Transverse colon (tissue), 4 donors: ENCODE data around the gene CCL17. TPM values are rescaled to one million over a fixed set of nuclear protein-coding genes. Genes with fewer than 3 reads are reported as not detected.

Source experiments
- DNase-seq: peaks from one replicate; pipeline ENCODE4 v3.0.0-alpha.2; 2019
- H3K27ac ChIP-seq, 4 donors: fragments of 200-600 bp; sonication (generic); 2 replicates each; pipeline ENCODE4 v1.5.1; 2016 to 2018; ENCODE audit warnings: inconsistent platforms in 4 of 4
- H3K27me3 ChIP-seq: fragments of 200-600 bp; sonication (generic); 2 replicates; pipeline ENCODE4 v1.5.1; 2017; ENCODE audit warnings: inconsistent platforms
- H3K36me3 ChIP-seq, 4 donors: fragments of 200-600 bp; sonication (generic); 2 replicates each; pipeline ENCODE4 v1.5.1; 2017 to 2019; ENCODE audit warnings: inconsistent platforms in 4 of 4
- H3K4me1 ChIP-seq, 4 donors: fragments of 200-600 bp; sonication (generic); 2 replicates each; pipeline ENCODE4 v1.5.1; 2017 to 2020; ENCODE audit warnings: inconsistent platforms in 4 of 4
- H3K4me3 ChIP-seq, 4 donors: fragments of 200-600 bp; sonication (generic); 1 replicate in 1 of 4; 2 replicates in 3 of 4; pipeline versions ENCODE4 v1.5.1 to v1.6.1; 2017 to 2019; ENCODE audit warnings: inconsistent platforms in 4 of 4
- H3K9me3 ChIP-seq, 2 donors: fragments of 200-600 bp; sonication (generic); 2 replicates each; pipeline ENCODE4 v1.5.1; 2017 to 2019; ENCODE audit warnings: inconsistent platforms in 2 of 2
- EP300 ChIP-seq: sonication (generic); formaldehyde crosslinking; IDR thresholded peaks from one replicate; pipeline ENCODE4 v1.6.1; 2017; ENCODE audit warnings: antibody characterized with exemption, low read depth
- POLR2A ChIP-seq: fragments of 450-650 bp; IDR thresholded peaks from one replicate; pipeline ENCODE4 v1.6.1; 2016; ENCODE audit warnings: antibody characterized with exemption, mild to moderate bottlenecking, moderate library complexity
- POLR2AphosphoS5 ChIP-seq, 3 donors: sonication (generic); formaldehyde crosslinking; IDR thresholded peaks; one replicate each; pipeline ENCODE4 v1.6.1; 2016; ENCODE audit warnings: antibody characterized with exemption in 3 of 3
- WGBS, 2 donors: methylation state at CpG; one replicate each; pipeline ENCODE4 v1.1.5; 2018; ENCODE audit warnings: low coverage in 1 of 2; 5-methylcytosine and 5-hydroxymethylcytosine counted together
- in situ Hi-C, 4 donors: fragments of 200-750 bp; cut with MboI; loops; one replicate each; pipeline versions ENCODE4 v1.15.0 to v1.15.1; 2017; ENCODE audit warnings: low sequenced_read_pairs in 3 of 4, low pct_ligation_motif_present in 1 of 4, low pct_unique_long_range_greater_than_20kb in 1 of 4
- intact Hi-C: fragments of 100-400 bp; cut with DNase I; formaldehyde crosslinking; loops from one replicate; pipeline ENCODE4 v1.15.1; 2023; ENCODE audit warnings: low total_unique reads
- total RNA-seq, 4 donors: library from RNA; depleted of rRNA; stranded (reverse); fragments of >200 nt; gene quantifications; one replicate each; pipeline ENCODE4 v1.1.0, GENCODE V29; 2016
- TF ChIP-seq, protein P1 (sequence below), 5 experiments: fragments of 200-600 bp in 3 of 5; fragments of 450-650 bp in 2 of 5; sonication (generic) in 3 of 5; IDR thresholded peaks; 1 replicate in 2 of 5; 2 replicates in 3 of 5; pipeline ENCODE4 v1.5.1; 2016 to 2017; ENCODE audit warnings: antibody characterized with exemption in 5 of 5, inconsistent platforms in 3 of 5, mild to moderate bottlenecking in 2 of 5, moderate library complexity in 1 of 5

CCL17 gene
- total RNA-seq, 4 donors from 2014 or later: 1.4 TPM; not detected in 3

DNA sequence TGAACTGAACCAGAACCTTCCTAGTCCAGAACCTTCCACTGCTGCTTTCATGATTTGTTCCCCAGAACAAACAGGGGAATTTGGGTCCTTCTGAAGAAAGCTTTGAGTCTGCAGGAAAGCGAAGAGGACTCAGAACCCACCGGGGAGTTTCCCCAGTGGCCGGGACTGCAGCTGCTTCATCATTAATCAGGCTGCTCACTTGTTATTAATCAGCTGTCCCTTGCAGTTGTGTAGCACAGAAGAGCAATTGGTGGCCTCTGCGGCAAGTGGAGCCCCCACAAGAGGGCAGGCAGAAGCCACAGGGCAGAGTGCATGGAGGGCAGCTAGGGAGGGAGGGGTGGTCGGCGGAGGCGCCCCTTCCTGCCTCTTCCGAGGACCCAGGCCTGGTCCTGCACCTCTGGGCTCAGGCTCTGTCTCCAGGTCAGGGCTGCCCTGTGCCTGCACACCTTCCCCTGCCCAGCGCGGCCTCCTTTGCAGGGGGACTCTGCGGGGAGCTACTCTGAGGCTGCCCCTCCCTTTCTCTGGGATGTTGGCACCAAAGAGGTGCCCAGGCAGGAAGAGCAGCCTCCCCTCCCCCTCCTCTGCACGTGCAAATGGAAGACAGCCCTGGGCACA, 6.9 kb downstream of the CCL17 start:
- Histone ChIP-seq H3K4me1 (peaks cover 0 to 3% (median 2%) of the 10 kb centered on the region in 4 donors), H3K27ac (no peak overlapping the region), H3K27me3 (no peaks in the 10 kb centered on the region), H3K36me3 (no peaks in the 10 kb centered on the region), H3K9me3 (no peaks in the 10 kb centered on the region), H3K4me3 (no peak overlapping the region)
- intact Hi-C loops (no loop called here), in situ Hi-C loops (loop anchor here in 2 of 4 donors (10.0 to 25.0 kb wide), 2 partner anchors 107 to 324 kb away; partner anchors contain the start of gene CPNE2 (in 2 of the 2))
- no peak for DNase-seq
- 61% methylated on average over 12 of the region's 12 CpGs; no CpG with 5 or more reads in 1 of the 2 donors for WGBS, 2 donors
- TF ChIP-seq EP300 (no peak), POLR2A (no peak), POLR2AphosphoS5 (IDR thresholded peaks at IDR 0.05) (no peak)
- TF ChIP-seq, protein P1, sequence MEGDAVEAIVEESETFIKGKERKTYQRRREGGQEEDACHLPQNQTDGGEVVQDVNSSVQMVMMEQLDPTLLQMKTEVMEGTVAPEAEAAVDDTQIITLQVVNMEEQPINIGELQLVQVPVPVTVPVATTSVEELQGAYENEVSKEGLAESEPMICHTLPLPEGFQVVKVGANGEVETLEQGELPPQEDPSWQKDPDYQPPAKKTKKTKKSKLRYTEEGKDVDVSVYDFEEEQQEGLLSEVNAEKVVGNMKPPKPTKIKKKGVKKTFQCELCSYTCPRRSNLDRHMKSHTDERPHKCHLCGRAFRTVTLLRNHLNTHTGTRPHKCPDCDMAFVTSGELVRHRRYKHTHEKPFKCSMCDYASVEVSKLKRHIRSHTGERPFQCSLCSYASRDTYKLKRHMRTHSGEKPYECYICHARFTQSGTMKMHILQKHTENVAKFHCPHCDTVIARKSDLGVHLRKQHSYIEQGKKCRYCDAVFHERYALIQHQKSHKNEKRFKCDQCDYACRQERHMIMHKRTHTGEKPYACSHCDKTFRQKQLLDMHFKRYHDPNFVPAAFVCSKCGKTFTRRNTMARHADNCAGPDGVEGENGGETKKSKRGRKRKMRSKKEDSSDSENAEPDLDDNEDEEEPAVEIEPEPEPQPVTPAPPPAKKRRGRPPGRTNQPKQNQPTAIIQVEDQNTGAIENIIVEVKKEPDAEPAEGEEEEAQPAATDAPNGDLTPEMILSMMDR (IDR thresholded peaks at IDR 0.05): no peak

DNA sequence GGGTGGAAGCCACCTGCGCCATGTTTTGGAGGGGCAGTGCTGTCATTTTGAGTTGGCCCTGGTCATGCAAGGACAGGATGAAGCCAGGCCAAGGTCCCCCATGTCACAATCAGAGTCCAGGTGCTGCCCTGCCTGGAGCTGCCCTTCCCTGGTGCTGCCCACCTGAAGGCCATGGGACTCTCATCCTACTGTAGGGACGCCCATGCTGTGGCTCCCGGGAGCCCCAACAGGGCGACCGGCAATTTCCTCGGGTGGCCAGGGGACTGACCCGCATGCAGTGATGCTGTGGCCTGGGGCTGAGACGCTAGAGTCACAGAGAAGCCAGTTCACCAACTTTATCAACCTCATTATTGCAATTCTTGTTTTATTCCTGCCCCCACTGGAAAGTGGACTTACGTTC, 8.0 kb downstream of the CCL17 start:
- Histone ChIP-seq H3K36me3 (no peaks in the 10 kb centered on the region), H3K27me3 (no peaks in the 10 kb centered on the region), H3K4me3 (no peak overlapping the region), H3K9me3 (no peaks in the 10 kb centered on the region), H3K27ac (no peak overlapping the region), H3K4me1 (peaks cover 6 to 13% (median 12%) of the 10 kb centered on the region in 4 donors)
- no peak for DNase-seq
- intact Hi-C loops: no loop called here
- TF ChIP-seq POLR2A: no peak
- TF ChIP-seq, protein P1 (IDR thresholded peaks at IDR 0.05): no peak
- TF ChIP-seq EP300: no peak
- in situ Hi-C loops: loop anchor here in 2 of 4 donors (10.0 to 25.0 kb wide), 2 partner anchors 108 to 325 kb away; partner anchors contain the start of gene CPNE2 (in 2 of the 2)
- 82% methylated on average over 9 of the region's 9 CpGs; no CpG with 5 or more reads in 1 of the 2 donors for WGBS, 2 donors

DNA sequence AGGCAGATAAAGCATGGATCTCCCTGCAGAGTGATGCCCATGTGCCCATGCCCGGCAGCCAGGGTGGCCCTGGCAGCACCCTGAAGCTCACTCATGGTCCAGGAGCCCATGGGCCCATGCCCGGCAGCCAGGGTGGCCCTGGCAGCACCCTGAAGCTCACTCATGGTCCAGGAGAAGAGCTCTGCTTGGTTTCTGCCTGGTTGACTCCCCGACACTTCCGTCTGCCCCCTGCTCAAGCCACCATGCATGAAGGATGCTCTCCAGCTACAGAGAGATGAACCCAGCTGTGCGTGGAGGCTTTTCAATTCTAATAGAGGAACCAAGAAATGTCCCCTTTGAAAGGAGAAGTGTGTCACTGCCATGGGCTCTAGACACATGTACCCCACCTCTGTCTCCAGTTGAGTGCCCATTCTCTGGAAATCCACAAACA, 8.7 kb downstream of the CCL17 start:
- in situ Hi-C loops: loop anchor here in 2 of 4 donors (10.0 to 25.0 kb wide), 2 partner anchors 109 to 326 kb away; partner anchors contain the start of gene CPNE2 (in 2 of the 2)
- Histone ChIP-seq H3K27ac (no peak overlapping the region), H3K4me3 (no peak overlapping the region), H3K36me3 (no peaks in the 10 kb centered on the region), H3K9me3 (no peaks in the 10 kb centered on the region), H3K4me1 (peaks cover 6 to 16% (median 12%) of the 10 kb centered on the region in 4 donors), H3K27me3 (no peaks in the 10 kb centered on the region)
- 53 to 100% methylated on average over 2 to 5 of the region's 5 CpGs for WGBS, 2 donors
- DNase-seq: no peak
- intact Hi-C loops: no loop called here
- TF ChIP-seq, protein P1 (IDR thresholded peaks at IDR 0.05): no peak
- TF ChIP-seq POLR2AphosphoS5 (IDR thresholded peaks at IDR 0.05) (no peak), POLR2A (no peak), EP300 (no peak)

DNA sequence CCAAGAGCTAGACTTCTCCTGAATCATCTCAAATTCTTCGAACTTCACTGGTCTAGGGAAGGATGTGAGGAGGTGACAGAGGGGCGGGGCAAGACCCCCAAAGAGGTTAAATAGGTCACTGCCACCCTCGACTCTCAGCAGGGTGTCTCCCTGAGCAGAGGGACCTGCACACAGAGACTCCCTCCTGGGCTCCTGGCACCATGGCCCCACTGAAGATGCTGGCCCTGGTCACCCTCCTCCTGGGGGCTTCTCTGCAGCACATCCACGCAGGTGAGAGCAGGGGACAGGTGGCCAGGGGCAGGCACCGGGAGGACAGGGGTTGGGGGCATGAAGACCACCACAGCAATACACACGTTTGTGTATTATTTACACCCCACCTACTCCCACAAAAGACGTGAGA, 9.2 kb downstream of the CCL17 start:
- no peak for DNase-seq
- no peaks in the 10 kb centered on the region for H3K27me3 ChIP-seq
- in situ Hi-C loops (loop anchor here in 2 of 4 donors (10.0 to 25.0 kb wide), 2 partner anchors 109 to 326 kb away; partner anchors contain the start of gene CPNE2 (in 2 of the 2)), intact Hi-C loops (no loop called here)
- TF ChIP-seq, protein P1 (IDR thresholded peaks at IDR 0.05): no peak
- no peak for TF ChIP-seq POLR2AphosphoS5 (IDR thresholded peaks at IDR 0.05)
- no peak for TF ChIP-seq POLR2A
- TF ChIP-seq EP300: no peak
- H3K4me3 ChIP-seq: no peak overlapping the region
- WGBS, 2 donors: 61% methylated on average over 7 of the region's 7 CpGs; no CpG with 5 or more reads in 1 of the 2 donors
- H3K4me1 ChIP-seq: peaks cover 9 to 19% (median 14%) of the 10 kb centered on the region in 4 donors
- no peaks in the 10 kb centered on the region for H3K36me3 ChIP-seq
- no peak overlapping the region for H3K27ac ChIP-seq
- no peaks in the 10 kb centered on the region for H3K9me3 ChIP-seq
